DND-41 (cell line): Measurements from ENCODE around the gene TSPEAR.

Experiments
- EZH2 ChIP-seq: IDR thresholded peaks from 3 replicates; pipeline ENCODE4 v1.6.1; 2012; ENCODE audit warnings: borderline replicate concordance, low read depth, mild to moderate bottlenecking, moderate library complexity, low read length, inconsistent platforms; ENCODE audit not compliant: severe bottlenecking
- TF ChIP-seq, protein P1 (sequence below): IDR thresholded peaks from 2 replicates; pipeline ENCODE4 v1.5.1; 2012; ENCODE audit warnings: borderline replicate concordance, low read length, moderate library complexity, mild to moderate bottlenecking; ENCODE audit not compliant: poor library complexity, severe bottlenecking; ENCODE audit errors: extremely low read depth

DNA sequence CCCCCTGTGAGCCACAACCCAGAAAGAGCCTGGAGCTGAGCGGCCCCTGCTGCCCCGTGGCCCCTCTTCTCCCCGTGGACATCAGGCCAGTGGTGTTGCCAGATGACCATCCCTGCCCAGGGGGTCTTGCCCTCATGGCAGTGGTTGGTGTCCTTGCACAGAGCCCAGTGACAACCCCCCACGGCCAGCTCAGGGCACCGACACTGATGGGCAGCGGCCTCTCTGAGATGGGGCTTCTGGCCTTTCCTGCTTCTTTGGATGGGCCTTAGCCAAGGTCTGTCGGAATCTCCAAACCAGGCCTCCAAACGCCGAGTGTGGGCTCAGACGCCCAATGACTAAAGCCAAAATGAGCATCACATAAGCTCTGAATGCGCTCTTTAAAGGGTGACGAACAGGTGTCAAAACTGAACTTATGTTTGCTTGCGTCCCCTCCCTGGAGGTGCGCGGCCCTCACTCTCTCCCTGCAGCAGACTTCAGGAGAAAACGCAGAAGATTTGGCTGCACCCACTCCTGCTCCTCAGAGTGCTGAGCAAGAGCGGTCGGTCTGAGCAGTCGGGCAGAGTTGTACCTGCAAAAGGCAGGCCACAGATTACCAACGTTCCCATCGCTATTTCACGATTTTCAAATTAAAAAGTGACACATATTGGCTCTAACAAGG lies 48.4 kb upstream of the TSPEAR start:
- TF ChIP-seq, protein P1, sequence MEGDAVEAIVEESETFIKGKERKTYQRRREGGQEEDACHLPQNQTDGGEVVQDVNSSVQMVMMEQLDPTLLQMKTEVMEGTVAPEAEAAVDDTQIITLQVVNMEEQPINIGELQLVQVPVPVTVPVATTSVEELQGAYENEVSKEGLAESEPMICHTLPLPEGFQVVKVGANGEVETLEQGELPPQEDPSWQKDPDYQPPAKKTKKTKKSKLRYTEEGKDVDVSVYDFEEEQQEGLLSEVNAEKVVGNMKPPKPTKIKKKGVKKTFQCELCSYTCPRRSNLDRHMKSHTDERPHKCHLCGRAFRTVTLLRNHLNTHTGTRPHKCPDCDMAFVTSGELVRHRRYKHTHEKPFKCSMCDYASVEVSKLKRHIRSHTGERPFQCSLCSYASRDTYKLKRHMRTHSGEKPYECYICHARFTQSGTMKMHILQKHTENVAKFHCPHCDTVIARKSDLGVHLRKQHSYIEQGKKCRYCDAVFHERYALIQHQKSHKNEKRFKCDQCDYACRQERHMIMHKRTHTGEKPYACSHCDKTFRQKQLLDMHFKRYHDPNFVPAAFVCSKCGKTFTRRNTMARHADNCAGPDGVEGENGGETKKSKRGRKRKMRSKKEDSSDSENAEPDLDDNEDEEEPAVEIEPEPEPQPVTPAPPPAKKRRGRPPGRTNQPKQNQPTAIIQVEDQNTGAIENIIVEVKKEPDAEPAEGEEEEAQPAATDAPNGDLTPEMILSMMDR: no peak
- TF ChIP-seq EZH2: no peak
